ENCODE results near the gene GPLD1. TPM values are rescaled to one million over a fixed set of nuclear protein-coding genes. Genes with fewer than 3 reads are reported as not detected.

GPLD1 gene
- total and polyA plus RNA-seq, 4 donors, result 0.45 to 3.8 (median 1.7) TPM

DNA sequence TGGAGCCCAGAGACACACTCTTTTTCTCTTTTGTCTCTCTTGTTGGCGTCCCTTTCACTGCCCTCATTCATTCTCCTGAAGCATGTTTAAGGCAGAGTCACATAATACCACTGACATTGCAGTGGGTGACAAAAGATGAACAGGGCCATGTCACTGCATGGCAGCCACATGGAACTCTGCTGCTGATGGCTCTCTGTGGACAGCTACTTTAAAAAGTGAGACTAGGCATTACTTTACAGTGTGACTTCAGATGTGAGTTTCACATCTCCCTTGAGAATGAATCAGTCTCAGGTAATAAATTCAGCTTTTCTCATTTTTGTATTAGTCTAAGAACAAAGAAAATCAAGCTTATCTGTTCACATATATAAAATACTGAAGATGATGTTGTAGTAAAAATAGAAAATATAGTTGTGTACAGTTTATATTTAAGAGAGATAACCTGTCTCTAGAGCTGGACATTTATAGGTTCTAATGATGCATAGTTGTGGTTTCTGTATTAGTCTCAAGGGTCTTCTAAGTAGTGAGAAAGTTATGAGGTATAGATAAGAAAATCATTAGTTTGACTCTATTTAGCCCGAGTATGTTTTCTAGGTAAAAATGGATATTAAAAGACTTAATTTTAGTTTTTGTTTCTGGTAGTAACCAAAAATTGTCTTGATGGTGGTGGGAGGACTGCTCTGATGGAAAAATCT is 80.5 kb downstream of the GPLD1 start:
- 83 to 94% methylated on average over 2 of the region's 2 CpGs for WGBS, 2 donors
- TF ChIP-seq, protein P1, sequence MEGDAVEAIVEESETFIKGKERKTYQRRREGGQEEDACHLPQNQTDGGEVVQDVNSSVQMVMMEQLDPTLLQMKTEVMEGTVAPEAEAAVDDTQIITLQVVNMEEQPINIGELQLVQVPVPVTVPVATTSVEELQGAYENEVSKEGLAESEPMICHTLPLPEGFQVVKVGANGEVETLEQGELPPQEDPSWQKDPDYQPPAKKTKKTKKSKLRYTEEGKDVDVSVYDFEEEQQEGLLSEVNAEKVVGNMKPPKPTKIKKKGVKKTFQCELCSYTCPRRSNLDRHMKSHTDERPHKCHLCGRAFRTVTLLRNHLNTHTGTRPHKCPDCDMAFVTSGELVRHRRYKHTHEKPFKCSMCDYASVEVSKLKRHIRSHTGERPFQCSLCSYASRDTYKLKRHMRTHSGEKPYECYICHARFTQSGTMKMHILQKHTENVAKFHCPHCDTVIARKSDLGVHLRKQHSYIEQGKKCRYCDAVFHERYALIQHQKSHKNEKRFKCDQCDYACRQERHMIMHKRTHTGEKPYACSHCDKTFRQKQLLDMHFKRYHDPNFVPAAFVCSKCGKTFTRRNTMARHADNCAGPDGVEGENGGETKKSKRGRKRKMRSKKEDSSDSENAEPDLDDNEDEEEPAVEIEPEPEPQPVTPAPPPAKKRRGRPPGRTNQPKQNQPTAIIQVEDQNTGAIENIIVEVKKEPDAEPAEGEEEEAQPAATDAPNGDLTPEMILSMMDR (IDR thresholded peaks at IDR 0.05; ENCODE audit: control extremely low read depth, extremely low read depth), result no peak
- DNase-seq (no peak), ATAC-seq (ENCODE audit: insufficient read depth, low FRiP score) (no peak)
- H3K9ac ChIP-seq (ENCODE audit: insufficient read depth in 1 of 2, low read length in 2 of 2), result no peak overlapping the region
- H3K4me3 ChIP-seq, result no peak overlapping the region
- no peaks in the 10 kb centered on the region for H3K9me3 ChIP-seq (ENCODE audit: control insufficient read depth in 4 of 4, insufficient read depth in 3 of 4, low read length in 3 of 4)
- H3K27ac ChIP-seq (ENCODE audit: low read depth in 1 of 2, low read length in 1 of 2), result no peak overlapping the region
- peaks cover 18 to 31% (median 22%) of the 10 kb centered on the region in 4 donors for H3K36me3 ChIP-seq (ENCODE audit: control insufficient read depth in 4 of 4, insufficient read depth in 4 of 4, low read length in 4 of 4)
- H3K27me3 ChIP-seq (ENCODE audit: control insufficient read depth in 3 of 3, insufficient read depth in 3 of 3, low read length in 2 of 3), result no peaks in the 10 kb centered on the region
- H3K4me1 ChIP-seq (ENCODE audit: control insufficient read depth in 5 of 5, insufficient read depth in 5 of 5, low read length in 5 of 5), result peaks cover 0 to 9% (median 2%) of the 10 kb centered on the region in 5 donors

DNA sequence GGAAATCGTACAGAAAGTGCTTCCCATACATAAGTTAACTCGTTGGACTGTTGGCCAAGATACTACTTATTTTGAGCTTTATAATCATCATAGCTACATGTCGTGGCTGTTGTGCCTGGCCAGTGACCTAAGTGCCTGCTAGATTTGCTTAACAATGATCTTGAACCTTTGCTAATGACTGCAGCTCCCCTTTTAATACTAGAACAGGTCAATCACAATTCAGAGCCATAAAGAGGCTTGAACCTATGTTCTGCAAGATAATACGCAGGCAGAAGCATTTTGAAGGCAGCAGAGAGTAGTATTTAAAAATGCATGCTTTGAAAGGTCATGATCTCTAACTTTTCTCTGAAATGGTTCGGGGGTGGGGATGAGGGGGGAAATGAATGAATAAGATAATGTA is 84.1 kb downstream of the GPLD1 start:
- WGBS, 2 donors, result 71 to 92% methylated on average over 5 of the region's 5 CpGs
- no peak for ATAC-seq (ENCODE audit: insufficient read depth, low FRiP score)
- H3K27ac ChIP-seq (ENCODE audit: low read depth in 1 of 2, low read length in 1 of 2), result no peak overlapping the region

DNA sequence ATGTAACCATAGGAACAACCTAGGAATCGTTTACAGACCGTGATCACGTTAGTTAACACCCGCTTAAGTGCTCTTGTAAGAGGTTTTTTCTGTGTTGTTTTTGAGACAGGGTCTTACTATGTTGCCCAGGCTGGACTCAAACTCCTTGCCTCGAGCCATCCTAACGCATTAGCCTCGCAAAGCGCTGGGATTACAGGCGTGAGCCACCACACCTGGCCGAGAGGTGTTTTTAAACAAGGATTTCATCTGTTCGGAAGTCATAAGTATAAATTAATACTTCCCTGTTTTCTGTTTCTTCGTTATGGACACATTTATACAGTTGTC is 85.9 kb downstream of the GPLD1 start:
- H3K4me3 ChIP-seq, result peak overlapping the region; percentile 76
- H3K27me3 ChIP-seq (ENCODE audit: control insufficient read depth in 3 of 3, insufficient read depth in 3 of 3, low read length in 2 of 3), result peaks cover 0 to 10% (median 3%) of the 10 kb centered on the region in 3 donors
- no peak for ATAC-seq (ENCODE audit: insufficient read depth, low FRiP score)
- H3K36me3 ChIP-seq (ENCODE audit: control insufficient read depth in 4 of 4, insufficient read depth in 4 of 4, low read length in 4 of 4), result peaks cover 4 to 11% (median 8%) of the 10 kb centered on the region in 4 donors
- TF ChIP-seq, protein P1 (IDR thresholded peaks at IDR 0.05; ENCODE audit: control extremely low read depth, extremely low read depth), result no peak
- H3K4me1 ChIP-seq (ENCODE audit: control insufficient read depth in 5 of 5, insufficient read depth in 5 of 5, low read length in 5 of 5), result peaks cover 0 to 14% (median 3%) of the 10 kb centered on the region in 5 donors
- H3K9me3 ChIP-seq (ENCODE audit: control insufficient read depth in 4 of 4, insufficient read depth in 3 of 4, low read length in 3 of 4), result no peaks in the 10 kb centered on the region
- peak overlapping the region; percentile 77 to 82 for H3K9ac ChIP-seq (ENCODE audit: insufficient read depth in 1 of 2, low read length in 2 of 2)
- WGBS, 2 donors, result 3 to 5% methylated on average over 12 of the region's 12 CpGs
- DNase-seq, result no peak
- peak overlapping the region; percentile 85 to 86 for H3K27ac ChIP-seq (ENCODE audit: low read depth in 1 of 2, low read length in 1 of 2)

More for the DNA sequence above, 84.1 kb downstream of the GPLD1 start:
- Histone ChIP-seq H3K4me3 (no peak overlapping the region), H3K36me3 (ENCODE audit: control insufficient read depth in 4 of 4, insufficient read depth in 4 of 4, low read length in 4 of 4) (peaks cover 10 to 19% (median 13%) of the 10 kb centered on the region in 4 donors), H3K4me1 (ENCODE audit: control insufficient read depth in 5 of 5, insufficient read depth in 5 of 5, low read length in 5 of 5) (peaks cover 0 to 14% (median 3%) of the 10 kb centered on the region in 5 donors), H3K27me3 (ENCODE audit: control insufficient read depth in 3 of 3, insufficient read depth in 3 of 3, low read length in 2 of 3) (peaks cover 0 to 5% (median 0%) of the 10 kb centered on the region in 3 donors), H3K9me3 (ENCODE audit: control insufficient read depth in 4 of 4, insufficient read depth in 3 of 4, low read length in 3 of 4) (no peaks in the 10 kb centered on the region), H3K9ac (ENCODE audit: insufficient read depth in 1 of 2, low read length in 2 of 2) (no peak overlapping the region)
- TF ChIP-seq, protein P1 (IDR thresholded peaks at IDR 0.05; ENCODE audit: control extremely low read depth, extremely low read depth), result no peak
- DNase-seq, result no peak

All from lung (tissue), 12 donors.